ENCODE measurements around the gene SIX3. TPM values are rescaled to one million over a fixed set of nuclear protein-coding genes. Genes with fewer than 3 reads are reported as not detected.

The SIX3 gene
- total and polyA plus RNA-seq, 2 experiments from 2014 or later, result 0.21 to 0.28 TPM

DNA sequence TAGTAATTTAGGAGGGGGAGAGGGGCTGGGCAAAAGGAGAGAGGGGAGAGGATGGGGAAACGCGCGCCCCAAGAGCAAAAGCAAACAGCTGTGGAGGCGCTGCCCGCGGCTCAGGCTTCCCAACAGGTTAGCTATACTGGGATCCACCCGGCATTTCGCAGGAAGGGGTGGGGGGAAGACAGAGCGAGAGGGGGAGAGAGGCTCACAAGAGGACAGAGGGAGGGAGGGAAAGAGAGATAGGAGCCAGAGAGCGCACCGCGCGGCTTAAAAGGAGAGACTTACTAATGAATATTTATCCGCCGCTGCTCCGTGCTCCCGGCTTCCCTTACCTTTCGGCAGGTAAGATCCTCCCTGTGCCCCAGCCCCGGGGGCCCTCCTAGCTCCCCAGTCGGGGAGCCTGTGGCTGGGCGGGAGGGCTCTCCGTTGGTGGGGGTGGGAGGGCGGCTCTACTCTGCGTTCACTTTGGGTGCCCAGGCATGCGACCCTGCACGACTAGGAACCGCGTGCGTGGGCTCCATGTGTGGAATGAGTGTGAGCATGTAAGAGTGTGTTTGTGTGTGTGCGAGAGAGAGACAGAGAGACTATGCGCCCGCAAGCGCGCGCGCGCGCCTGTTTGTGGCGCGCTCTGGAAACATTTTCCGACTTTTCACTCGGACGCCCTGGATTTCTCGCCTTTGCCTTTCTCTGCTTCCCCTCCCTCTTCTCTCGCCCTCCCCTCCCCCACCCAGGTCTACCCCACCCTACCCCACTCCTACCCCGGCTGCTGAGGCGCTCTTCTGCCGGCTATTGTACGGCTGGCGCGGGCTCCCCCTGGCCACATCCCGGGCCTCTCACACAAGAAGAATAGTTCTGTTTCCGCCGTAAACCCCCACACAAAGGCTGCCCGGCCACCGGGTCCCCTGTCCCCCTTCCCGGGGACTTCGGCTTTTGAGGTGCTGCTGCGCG lies 7.2 kb upstream of the SIX3 start:
- Histone ChIP-seq H2AFZ (peak overlapping the region; percentile 92), H3K9me2 (ENCODE audit: insufficient read depth) (no peaks in the 10 kb centered on the region), H3K27ac (ENCODE audit: low read depth) (no peak overlapping the region), H3K27me3 (ENCODE audit: insufficient read depth) (peaks cover 100% of the 10 kb centered on the region), H3K4me3 (peak overlapping the region; percentile 66), H3K36me3 (ENCODE audit: insufficient read depth) (no peaks in the 10 kb centered on the region), H4K20me1 (replicated peaks; ENCODE audit: insufficient read depth) (no peaks in the 10 kb centered on the region), H3F3A (replicated peaks; ENCODE audit: low read depth) (peaks cover 34% of the 10 kb centered on the region), H3K4me1 (ENCODE audit: insufficient read depth) (peaks cover 69% of the 10 kb centered on the region), H3K79me2 (replicated peaks; ENCODE audit: insufficient read depth) (no peaks in the 10 kb centered on the region), H3K4me2 (peak overlapping the region; percentile 94)
- peak; percentile 90 for DNase-seq (ENCODE audit: low spot score)
- Mint-ChIP-seq H3K36me3 (ENCODE audit: low read depth) (no peaks in the 10 kb centered on the region), H3K4me3 (peak overlapping the region; percentile 67), H3K4me1 (peaks cover 55% of the 10 kb centered on the region), H3K27me3 (ENCODE audit: insufficient read depth, low read depth, poor library complexity) (peaks cover 93% of the 10 kb centered on the region), H3K27ac (no peak overlapping the region), H3K9me3 (no peaks in the 10 kb centered on the region)
- TF ChIP-seq, protein P1, sequence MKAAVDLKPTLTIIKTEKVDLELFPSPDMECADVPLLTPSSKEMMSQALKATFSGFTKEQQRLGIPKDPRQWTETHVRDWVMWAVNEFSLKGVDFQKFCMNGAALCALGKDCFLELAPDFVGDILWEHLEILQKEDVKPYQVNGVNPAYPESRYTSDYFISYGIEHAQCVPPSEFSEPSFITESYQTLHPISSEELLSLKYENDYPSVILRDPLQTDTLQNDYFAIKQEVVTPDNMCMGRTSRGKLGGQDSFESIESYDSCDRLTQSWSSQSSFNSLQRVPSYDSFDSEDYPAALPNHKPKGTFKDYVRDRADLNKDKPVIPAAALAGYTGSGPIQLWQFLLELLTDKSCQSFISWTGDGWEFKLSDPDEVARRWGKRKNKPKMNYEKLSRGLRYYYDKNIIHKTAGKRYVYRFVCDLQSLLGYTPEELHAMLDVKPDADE (IDR thresholded peaks at IDR 0.05), result no peak
- no peak for TF ChIP-seq EZH2 (IDR thresholded peaks at IDR 0.05; ENCODE audit: low read depth, unreplicated experiment)
- TF ChIP-seq CREB1 (CRISPR knock-in tag; IDR thresholded peaks at IDR 0.05; ENCODE audit: low read depth), result no peak
- no peak for TF ChIP-seq ZNF114 (CRISPR knock-in tag; IDR thresholded peaks at IDR 0.05)
- TF ChIP-seq STAT1 (IDR thresholded peaks at IDR 0.05; ENCODE audit: unreplicated experiment), result no peak
- no peak for TF ChIP-seq CTCF (conservative IDR thresholded peaks at IDR 0.05; ENCODE audit: low read depth in 2 of 2)
- no peak for TF ChIP-seq JUNB (IDR thresholded peaks at IDR 0.05; ENCODE audit: unreplicated experiment)
- TF ChIP-seq EZH2phosphoT487 (IDR thresholded peaks at IDR 0.05; ENCODE audit: unreplicated experiment), result peak; percentile 48
- ATAC-seq, result peak; percentile 0; the same call in 1 of the 3 replicates

- Histone ChIP-seq H3F3A (replicated peaks; ENCODE audit: low read depth) (peaks cover 34% of the 10 kb centered on the region), H4K20me1 (replicated peaks; ENCODE audit: insufficient read depth) (no peaks in the 10 kb centered on the region), H3K4me2 (peak overlapping the region; percentile 94), H3K9me2 (ENCODE audit: insufficient read depth) (no peaks in the 10 kb centered on the region), H3K4me1 (ENCODE audit: insufficient read depth) (peaks cover 77% of the 10 kb centered on the region), H3K27ac (ENCODE audit: low read depth) (no peak overlapping the region), H3K36me3 (ENCODE audit: insufficient read depth) (no peaks in the 10 kb centered on the region), H3K79me2 (replicated peaks; ENCODE audit: insufficient read depth) (no peaks in the 10 kb centered on the region), H2AFZ (peak overlapping the region; percentile 92), H3K27me3 (ENCODE audit: insufficient read depth) (peaks cover 100% of the 10 kb centered on the region), H3K4me3 (peak overlapping the region; percentile 66)
- H3K9me3 Mint-ChIP-seq, result no peaks in the 10 kb centered on the region
- peak; percentile 55 for DNase-seq (ENCODE audit: low spot score)
- peaks cover 58% of the 10 kb centered on the region for H3K4me1 Mint-ChIP-seq
- no peaks in the 10 kb centered on the region; the same call in 2 of the 3 replicates for H3K36me3 Mint-ChIP-seq (ENCODE audit: low read depth)
- peaks cover 95% of the 10 kb centered on the region for H3K27me3 Mint-ChIP-seq (ENCODE audit: insufficient read depth, low read depth, poor library complexity)
- peak overlapping the region; percentile 67 for H3K4me3 Mint-ChIP-seq
- peak; percentile 0; the same call in 2 of the 3 replicates for ATAC-seq
- no peak overlapping the region for H3K27ac Mint-ChIP-seq
- TF ChIP-seq ZNF331 (CRISPR knock-in tag; IDR thresholded peaks at IDR 0.05; ENCODE audit: low read depth) (no peak), POLR2AphosphoS5 (IDR thresholded peaks at IDR 0.05; ENCODE audit: low read depth) (no peak), STAT1 (IDR thresholded peaks at IDR 0.05; ENCODE audit: unreplicated experiment) (no peak), NANOG (IDR thresholded peaks at IDR 0.05; ENCODE audit: borderline replicate concordance) (no peak), EZH2phosphoT487 (IDR thresholded peaks at IDR 0.05; ENCODE audit: unreplicated experiment) (peak; percentile 83), CREB1 (CRISPR knock-in tag; IDR thresholded peaks at IDR 0.05; ENCODE audit: low read depth) (no peak)
- TF ChIP-seq, protein P2, sequence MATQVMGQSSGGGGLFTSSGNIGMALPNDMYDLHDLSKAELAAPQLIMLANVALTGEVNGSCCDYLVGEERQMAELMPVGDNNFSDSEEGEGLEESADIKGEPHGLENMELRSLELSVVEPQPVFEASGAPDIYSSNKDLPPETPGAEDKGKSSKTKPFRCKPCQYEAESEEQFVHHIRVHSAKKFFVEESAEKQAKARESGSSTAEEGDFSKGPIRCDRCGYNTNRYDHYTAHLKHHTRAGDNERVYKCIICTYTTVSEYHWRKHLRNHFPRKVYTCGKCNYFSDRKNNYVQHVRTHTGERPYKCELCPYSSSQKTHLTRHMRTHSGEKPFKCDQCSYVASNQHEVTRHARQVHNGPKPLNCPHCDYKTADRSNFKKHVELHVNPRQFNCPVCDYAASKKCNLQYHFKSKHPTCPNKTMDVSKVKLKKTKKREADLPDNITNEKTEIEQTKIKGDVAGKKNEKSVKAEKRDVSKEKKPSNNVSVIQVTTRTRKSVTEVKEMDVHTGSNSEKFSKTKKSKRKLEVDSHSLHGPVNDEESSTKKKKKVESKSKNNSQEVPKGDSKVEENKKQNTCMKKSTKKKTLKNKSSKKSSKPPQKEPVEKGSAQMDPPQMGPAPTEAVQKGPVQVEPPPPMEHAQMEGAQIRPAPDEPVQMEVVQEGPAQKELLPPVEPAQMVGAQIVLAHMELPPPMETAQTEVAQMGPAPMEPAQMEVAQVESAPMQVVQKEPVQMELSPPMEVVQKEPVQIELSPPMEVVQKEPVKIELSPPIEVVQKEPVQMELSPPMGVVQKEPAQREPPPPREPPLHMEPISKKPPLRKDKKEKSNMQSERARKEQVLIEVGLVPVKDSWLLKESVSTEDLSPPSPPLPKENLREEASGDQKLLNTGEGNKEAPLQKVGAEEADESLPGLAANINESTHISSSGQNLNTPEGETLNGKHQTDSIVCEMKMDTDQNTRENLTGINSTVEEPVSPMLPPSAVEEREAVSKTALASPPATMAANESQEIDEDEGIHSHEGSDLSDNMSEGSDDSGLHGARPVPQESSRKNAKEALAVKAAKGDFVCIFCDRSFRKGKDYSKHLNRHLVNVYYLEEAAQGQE (IDR thresholded peaks at IDR 0.05; ENCODE audit: unreplicated experiment), result no peak
- TF ChIP-seq, protein P1 (IDR thresholded peaks at IDR 0.05), result no peak
Measured at GRCh38 chr2:44934983-44935728, 6.3 kb upstream of the SIX3 start.

Measured in GM23338 (cell line).